GM21390 (cell line): Measurements from ENCODE around the gene ABCA9.
"Not testable (repeated sequence)": the region's sequence is repeated elsewhere in the genome, so short reads cannot be mapped to it uniquely, and the experiment has no call there.

Source experiments
- ATAC-seq: cut with Tn5 transposase; IDR thresholded peaks from one replicate; pipeline ENCODE4 v1.9.1; 2021; ENCODE audit not compliant: unreplicated experiment

Gene ABCA9, protein sequence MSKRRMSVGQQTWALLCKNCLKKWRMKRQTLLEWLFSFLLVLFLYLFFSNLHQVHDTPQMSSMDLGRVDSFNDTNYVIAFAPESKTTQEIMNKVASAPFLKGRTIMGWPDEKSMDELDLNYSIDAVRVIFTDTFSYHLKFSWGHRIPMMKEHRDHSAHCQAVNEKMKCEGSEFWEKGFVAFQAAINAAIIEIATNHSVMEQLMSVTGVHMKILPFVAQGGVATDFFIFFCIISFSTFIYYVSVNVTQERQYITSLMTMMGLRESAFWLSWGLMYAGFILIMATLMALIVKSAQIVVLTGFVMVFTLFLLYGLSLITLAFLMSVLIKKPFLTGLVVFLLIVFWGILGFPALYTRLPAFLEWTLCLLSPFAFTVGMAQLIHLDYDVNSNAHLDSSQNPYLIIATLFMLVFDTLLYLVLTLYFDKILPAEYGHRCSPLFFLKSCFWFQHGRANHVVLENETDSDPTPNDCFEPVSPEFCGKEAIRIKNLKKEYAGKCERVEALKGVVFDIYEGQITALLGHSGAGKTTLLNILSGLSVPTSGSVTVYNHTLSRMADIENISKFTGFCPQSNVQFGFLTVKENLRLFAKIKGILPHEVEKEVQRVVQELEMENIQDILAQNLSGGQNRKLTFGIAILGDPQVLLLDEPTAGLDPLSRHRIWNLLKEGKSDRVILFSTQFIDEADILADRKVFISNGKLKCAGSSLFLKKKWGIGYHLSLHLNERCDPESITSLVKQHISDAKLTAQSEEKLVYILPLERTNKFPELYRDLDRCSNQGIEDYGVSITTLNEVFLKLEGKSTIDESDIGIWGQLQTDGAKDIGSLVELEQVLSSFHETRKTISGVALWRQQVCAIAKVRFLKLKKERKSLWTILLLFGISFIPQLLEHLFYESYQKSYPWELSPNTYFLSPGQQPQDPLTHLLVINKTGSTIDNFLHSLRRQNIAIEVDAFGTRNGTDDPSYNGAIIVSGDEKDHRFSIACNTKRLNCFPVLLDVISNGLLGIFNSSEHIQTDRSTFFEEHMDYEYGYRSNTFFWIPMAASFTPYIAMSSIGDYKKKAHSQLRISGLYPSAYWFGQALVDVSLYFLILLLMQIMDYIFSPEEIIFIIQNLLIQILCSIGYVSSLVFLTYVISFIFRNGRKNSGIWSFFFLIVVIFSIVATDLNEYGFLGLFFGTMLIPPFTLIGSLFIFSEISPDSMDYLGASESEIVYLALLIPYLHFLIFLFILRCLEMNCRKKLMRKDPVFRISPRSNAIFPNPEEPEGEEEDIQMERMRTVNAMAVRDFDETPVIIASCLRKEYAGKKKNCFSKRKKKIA (N-terminal part only)

DNA sequence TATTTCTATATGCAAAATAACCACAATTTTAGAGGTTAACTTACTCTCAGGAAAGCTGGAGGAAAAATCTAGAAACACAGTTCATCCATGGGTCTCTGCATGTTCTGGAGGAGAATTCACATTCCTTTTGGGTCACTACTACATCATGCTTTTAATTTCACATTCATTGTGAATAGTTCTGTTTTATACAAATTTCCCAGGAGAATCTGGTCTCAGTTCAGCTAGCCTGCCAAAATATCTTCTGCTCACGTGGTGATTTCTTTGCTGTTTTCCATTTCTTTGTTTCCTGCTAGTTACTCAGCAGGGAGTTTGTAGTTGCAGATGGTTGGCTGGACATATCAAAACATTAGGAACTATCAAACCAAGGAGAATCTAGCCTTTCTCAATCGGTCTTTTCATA, at the start of gene ABCA9:
Gene ABCA9 (minus strand): TSS at position 106 of the 400 bp plus-strand sequence. CDS start 9,801 bp downstream, outside the sequence.
- ATAC-seq: no peak

DNA sequence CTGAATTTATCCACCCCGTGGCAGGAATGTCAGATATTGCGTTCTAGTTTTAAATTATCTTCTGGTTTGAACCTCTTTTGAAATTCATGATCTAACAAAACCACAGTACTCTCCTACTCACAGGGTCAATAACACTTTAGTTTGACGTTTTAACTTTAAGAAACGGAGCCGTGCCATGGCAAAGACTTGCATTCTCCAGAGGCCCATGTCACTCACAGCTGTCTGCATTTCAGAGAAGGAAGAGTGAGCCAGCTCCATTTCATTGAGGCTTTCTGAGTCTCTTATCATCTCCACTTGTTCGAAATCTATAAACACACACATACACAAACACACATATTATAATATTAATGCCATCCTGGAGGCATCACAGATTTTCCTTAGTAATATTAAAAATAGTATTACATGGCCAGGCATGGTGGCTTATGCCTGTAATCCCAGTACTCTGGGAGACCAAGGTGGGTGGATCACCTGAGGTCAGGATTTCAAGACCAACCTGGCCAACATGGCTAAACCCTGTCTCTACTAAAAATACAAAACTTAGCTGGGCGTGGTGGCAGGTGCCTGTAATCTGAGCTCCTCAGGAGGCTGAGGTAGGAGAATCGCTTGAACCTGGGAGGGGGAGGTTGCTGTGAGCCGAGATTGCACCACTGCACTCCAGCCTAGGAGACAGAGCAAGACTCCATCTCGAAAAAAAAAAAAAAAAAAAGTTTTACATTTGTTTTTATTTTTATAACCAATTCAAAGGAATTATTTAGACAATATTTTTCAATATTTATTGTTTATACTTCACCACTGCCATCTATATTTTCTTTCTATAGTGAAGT, 45.4 kb upstream of the ABCA9 start:
- ATAC-seq: no peak

DNA sequence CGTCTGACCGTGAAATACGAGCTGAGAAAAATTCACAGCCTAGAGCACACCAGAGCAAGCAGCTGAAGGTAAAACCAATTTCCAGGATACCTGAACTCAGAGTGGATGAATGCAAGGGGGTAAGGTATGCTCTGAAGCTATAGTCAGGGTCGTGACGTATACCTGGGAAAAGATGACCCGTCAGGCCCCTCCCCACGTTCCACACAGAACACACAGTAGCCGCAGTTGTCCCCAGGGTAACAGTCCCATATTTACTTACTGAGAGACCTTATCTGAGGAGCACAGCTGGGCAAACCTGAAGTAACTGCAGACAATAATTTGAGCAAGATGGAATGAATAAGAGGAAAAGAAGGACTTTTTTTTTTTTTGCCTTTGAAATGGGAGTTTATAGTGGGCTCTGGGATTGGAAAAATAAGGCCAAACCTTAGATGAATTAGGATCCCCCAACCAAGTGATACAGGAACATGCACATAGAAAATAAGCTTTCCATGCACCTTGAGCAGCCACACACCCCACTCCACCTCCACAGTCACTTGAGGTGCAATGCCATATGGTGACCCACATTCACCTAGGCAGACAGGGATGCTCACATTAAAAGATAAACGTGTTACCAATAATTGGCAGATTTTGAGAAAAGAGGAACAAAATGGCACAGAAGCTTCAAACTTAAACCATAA, 43.0 kb upstream of the ABCA9 start:
- ATAC-seq: no peak

DNA sequence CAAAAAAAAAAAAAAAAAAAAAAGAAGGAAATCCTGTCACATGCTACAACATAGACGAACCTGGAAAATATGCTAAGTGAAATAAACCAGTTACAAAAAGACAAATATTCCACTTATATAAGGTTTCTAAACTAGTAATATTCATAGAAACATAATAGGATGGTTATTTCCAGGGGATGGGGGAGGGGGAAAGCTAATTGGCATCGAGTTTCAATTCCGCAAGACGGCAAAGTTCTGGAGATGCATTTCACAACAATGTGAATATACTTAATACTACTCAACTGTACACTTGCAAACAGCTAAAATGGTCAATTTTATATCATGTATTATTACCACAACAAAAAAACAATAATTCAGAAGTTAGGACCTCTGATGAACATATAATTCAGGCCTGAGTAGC, 37.9 kb upstream of the ABCA9 start:
- no peak for ATAC-seq

DNA sequence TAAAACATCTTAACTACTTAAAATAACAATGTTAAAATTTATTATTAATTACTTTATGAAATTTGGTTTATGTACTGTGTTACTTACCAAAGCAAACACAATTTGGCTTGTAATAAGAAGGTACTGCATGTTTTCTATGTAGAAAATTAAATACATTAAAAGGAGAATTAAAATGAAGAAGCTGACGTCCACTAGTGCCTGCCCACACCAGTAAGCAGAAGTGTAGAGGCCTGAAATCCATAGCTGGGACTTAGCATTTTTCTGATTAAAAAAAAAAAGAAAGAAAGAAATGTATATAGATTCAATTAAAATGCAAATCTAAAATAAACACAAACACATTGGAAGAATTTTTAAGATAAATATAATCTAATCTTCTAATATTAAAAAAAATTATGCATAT, 35.8 kb upstream of the ABCA9 start:
- ATAC-seq: no peak

- no peak for ATAC-seq
These were observed 33.3 kb upstream of the ABCA9 start for GRCh38 chr17:69093995-69094394.

DNA sequence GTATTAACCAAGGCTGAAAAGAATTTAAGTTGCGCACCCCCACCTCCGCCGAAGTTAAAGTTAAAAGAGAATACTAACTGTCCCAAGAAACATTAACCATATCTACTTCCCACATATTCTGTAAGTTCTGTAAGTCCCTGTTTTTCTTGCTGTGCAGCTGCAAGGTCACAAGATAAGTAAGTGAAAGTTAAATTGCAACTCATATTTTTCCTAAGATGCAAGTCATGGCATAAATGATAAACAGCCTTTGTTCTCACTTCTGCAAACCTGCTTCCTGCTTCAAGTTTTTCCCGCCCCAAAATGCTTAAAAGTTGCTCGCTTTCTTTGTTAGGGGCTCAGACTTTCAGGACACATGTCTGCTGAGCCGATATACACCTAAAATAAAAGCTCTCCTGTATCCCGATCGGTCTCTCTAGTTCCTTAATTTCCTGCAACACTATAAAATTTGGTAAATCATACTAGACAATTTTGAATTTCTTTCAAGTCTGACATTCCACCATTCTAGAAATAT, 32.6 kb upstream of the ABCA9 start:
- peak; percentile 68 for ATAC-seq

DNA sequence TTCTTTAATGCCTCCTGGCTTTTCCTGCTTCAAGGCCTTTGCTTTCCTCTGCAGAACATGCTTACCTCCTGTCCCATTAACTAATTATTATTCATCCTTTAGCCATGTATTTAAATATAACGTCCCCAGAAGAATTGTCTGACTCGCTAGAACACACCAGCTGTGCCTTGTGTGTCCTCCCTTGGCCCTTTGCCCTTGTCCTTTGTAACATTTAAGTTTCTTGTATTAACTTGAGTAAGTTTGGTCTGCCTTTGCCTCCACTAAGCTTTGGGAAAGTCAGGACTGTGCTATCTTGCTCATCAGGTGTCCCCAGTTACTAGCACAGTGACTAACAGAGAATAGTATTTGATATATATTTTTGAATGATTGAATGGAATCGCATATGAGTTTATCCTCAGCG, 29.6 kb upstream of the ABCA9 start:
- ATAC-seq: no peak

DNA sequence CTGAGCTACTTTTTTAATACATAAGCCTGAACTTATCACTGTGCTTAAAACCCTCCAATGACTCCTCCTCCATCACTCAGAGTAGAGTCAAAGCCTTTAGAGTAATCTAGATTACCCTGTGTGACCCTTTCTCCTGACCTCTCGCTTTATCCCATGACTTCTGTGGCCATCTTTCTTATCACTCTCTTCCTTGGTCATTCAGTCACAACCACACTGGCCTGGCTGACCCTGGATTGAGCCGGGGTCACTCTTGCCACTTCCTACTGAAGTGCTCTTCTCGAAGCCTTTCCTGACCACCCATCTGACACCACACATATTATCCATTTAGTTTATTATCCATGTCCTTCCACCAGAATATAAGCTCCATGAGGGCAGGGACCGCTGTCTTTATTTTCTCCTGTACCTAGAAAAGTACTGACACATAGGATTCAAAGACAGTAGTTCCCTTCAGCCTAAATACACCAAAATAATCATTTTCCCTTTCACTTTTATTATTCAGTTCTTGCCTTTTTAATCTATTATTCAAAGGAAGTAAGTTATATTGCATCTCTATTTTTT, 28.0 kb upstream of the ABCA9 start:
- ATAC-seq: no peak

- no peak for ATAC-seq
These were observed 25.9 kb upstream of the ABCA9 start for GRCh38 chr17:69086641-69087040.

DNA sequence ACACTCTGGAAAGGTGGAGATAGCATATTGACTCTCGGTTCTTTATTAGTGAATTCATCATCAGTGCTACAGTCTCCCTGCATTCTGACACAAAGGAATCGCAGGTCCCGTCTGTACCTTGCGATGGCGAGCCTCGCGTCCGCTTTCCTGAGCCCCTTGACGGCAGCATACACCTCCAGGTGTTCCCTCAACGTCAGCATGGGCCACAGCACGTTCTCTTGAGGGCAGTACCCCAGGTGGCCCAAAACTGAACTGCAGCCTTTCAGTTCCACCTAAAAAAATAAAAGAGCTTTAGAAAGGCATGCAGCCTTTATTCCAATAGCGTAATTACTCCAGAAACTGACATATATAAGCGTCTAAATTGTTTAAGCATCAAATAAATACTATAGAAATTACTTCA, 24.2 kb upstream of the ABCA9 start:
- ATAC-seq: no peak

GRCh38 chr17:69082696-69083095, 22.0 kb upstream of the ABCA9 start:
- ATAC-seq: no peak

DNA sequence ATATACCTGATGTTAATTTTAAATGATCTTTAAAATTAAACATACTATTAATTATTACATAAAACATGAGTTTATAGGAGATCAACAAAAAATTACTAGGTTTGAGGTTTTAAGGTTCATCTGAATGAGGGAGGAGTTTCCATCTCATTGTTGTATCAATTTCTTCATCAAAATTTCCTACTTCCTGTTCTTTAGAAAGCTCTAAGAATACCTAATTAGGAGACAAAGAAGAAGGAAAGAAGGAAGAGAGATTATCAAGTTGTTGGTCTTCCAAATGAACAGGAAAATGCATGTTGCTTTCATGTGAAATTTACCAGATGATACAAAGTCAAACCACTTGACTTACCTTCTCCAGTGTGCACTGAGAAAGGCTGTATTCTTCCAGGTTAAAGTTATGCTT, 18.1 kb upstream of the ABCA9 start:
- no peak for ATAC-seq

- ATAC-seq: no peak
These were observed 15.1 kb upstream of the ABCA9 start for GRCh38 chr17:69075823-69076222.

DNA sequence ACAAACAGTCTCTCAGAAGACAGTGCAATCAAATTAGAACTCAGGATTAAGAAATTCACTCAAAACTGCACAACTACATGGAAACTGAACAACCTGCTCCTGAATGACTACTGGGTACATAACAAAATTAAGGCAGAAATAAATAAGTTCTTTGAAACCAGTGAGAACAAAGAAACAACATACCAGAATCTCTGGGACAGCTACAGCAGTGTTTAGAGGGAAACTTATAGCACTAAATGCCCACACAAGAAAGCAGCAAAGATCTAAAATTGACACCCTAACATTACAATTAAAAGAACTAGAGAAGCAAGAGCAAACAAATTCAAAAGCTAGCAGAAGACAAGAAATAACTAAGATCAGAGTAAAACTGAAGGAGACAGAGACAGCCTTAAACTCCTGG, 12.7 kb upstream of the ABCA9 start:
- not testable (repeated sequence) for ATAC-seq

GRCh38 chr17:69072803-69073256, 12.1 kb upstream of the ABCA9 start:
- ATAC-seq: not testable (repeated sequence)

DNA sequence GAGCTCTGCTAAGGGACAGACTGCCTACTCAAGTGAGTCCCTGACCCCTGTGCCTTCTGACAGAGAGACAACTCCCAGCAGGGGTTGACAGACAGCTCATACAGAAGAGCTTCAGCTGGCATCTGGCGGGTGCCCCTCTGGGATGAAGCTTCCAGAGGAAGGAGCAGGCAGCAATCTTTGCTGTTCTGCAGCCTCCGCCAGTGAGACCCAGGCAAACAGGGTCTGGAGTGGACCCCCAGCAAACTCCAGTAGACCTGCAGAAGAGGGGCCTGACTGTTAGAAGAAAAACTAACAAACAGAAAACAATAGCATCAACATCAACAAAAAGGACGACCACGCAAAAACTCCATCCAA, 10.5 kb upstream of the ABCA9 start:
- not testable (repeated sequence) for ATAC-seq

GRCh38 chr17:69070378-69071232, 9.9 kb upstream of the ABCA9 start:
- not testable (repeated sequence) for ATAC-seq
